ENCODE measurements around the gene TXNDC2.

The TXNDC2 gene

GRCh38 chr18:9914584-9915290, 29.0 kb downstream of the TXNDC2 start:
- peak; percentile 75 for DNase-seq

- DNase-seq: no peak
Measured at GRCh38 chr18:9915291-9916076, 29.7 kb downstream of the TXNDC2 start.

- DNase-seq: peak; percentile 22
Measured at GRCh38 chr18:9916077-9916639, 30.4 kb downstream of the TXNDC2 start.

DNA sequence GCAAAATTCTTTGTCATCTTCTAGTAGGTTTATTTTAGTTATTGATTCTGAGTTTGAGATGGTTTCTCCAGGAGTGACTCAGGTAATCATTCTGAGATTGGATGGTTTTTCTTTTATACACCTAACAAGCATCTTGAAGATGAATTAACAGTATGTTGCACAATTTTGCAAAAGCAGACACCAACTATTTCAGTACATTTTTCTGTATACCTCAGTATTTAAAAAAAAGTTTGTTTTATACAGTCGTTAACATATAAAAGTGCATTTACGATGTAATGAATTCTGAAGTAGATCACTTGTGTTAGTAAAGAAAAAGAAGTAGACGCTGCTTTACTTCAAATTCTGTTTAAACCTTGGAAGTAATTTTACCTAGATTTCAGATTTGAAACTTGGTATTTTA, 31.0 kb downstream of the TXNDC2 start:
- DNase-seq: no peak

- DNase-seq: peak; percentile 42
Measured at GRCh38 chr18:9918016-9918680, 32.4 kb downstream of the TXNDC2 start.

DNA sequence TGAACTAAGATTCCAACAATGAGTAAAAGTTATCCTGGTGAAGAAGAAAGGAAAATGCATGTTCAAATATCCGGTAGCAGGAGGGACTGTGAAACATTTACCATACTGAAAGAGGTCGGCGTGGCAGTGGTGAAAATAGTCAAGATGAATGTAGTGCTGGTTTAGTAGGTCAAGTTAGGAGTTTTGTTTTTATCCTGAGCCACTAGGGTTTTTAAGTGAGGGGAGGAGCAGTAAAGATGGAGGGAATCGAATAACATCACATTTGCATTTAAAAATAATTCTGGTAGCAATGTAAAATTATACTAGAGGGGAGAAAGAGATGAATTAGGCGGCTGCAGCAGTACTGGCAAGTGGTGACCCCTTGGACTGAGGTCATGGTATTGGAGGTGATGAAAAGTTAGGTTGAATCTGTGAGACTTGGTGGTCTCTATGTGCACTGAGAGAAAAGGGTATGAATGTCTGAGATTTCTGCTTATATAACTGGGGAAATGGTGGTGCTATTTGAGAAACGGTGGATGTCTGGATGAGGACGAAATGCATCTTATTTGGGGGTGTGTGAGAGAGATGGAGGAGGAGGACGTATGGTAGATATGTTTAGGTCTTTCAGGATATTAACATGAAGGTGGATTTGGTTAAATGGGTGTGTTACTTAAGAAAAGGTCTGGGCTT, 33.9 kb downstream of the TXNDC2 start:
- no peak for DNase-seq

DNA sequence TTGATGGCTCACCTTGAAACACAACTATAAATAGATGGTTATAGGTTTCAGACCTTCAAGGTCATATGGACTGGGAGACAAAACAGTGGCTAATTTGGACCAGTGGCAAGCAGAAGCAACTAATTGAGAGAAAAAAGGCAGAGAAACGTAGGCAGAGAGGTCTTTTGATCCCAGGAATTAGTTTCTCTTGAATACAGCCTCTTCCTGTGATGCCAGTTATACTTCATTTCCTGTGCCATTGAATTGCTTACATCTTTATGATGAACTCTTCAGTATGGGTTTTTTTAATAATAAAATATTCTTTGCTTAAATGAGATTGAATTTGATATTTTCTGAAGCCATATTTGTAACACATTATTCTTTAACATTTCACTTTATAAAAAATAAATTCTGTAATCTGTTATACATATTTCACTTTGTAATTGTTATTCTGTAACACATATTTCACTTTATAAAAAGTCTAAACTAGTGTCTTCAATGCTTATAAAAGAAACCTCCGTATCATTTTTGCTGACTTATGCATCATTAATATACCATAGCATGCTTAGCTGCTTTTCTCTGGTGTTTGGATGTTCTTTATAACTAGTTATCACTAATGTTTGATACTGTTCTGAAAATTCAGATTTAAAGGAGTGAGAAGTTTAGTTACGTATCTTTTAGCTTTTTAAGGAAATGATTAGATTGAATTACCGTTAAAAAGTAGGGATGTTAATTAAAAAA, 37.0 kb downstream of the TXNDC2 start:
- DNase-seq: no peak

- no peak for DNase-seq
Measured at GRCh38 chr18:9924371-9924943, 38.7 kb downstream of the TXNDC2 start.

- peak; percentile 12 for DNase-seq
Measured at GRCh38 chr18:9925369-9925768, 39.6 kb downstream of the TXNDC2 start.

DNA sequence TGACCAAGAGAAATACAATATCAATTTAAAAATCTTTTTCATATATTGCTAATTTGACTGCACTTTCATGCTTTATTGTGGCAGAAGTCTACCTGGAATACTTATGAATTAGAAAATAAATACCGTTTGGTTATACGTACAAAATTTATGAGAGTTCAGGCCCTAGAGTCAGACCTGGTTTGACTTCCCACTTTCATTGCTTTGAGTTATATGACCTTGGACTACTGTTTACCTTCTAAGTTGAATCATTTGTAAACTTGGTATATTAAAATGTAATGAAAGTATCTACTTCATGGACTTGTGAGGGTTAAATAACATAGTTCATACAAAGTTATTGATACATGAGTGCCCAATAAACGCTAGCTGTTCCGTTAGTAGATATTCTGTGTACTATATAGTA, 40.0 kb downstream of the TXNDC2 start:
- no peak for DNase-seq

DNA sequence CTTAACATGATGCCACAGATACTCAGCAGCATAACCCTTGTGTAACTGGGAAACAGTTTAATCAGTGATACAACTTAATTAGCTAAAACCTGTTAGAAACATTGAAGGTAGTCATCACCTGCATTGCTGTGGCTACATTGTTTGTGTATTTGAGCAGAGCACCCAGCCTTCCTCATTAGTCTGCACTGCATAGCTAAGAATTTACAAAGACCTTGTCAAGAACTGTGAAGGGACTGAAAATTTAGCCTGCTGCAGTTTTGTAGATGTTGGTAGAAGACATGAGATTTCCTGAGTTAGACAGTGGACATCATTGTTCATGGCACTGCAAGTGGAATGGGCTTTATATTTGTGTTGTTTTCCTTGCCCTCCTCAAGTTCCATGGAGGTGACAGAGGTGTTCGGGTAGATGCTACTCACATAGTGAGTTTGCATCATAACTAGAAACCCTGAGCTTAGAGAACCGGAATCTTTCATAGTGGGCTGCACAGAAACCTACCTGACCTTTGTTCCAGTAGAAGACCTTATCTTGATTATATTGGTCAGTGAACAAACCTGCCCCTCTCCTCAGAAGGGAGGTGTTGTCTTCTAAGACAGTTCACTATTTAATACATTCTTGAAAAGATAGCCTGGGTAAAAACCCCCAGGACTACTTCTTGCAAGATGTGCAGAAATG, 40.6 kb downstream of the TXNDC2 start:
- DNase-seq: no peak

GRCh38 chr18:9926977-9927376, 41.2 kb downstream of the TXNDC2 start:
- no peak for DNase-seq

GRCh38 chr18:9927392-9928063, 41.8 kb downstream of the TXNDC2 start:
- DNase-seq: no peak

DNA sequence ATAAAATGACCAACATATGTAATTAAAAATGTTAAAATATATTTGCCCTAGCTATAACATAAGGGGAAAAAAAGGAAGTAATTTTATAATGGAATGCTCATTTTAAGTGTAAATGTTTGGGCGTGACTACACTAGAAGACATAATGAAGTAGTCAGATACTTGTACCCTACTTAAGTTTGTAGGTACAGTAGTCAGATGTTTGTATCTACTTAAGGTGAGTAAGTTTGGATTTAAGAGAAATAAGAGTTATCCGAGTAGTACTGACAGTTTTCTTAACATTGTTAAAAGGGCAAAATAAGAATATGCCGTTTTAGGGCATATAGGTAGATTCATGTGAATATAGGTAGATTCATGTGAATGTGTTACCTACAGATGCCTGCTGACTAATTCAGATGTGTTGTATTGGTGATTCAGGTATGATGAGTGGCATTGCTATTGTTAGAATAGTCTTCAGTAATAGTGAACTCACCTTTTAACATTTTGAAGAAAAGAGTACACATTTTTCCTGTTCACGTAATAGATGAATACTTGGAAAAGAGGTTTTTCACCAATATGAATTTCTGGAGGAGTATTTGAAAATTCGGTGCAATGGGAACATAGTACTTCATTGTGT, 43.0 kb downstream of the TXNDC2 start:
- no peak for DNase-seq

DNA sequence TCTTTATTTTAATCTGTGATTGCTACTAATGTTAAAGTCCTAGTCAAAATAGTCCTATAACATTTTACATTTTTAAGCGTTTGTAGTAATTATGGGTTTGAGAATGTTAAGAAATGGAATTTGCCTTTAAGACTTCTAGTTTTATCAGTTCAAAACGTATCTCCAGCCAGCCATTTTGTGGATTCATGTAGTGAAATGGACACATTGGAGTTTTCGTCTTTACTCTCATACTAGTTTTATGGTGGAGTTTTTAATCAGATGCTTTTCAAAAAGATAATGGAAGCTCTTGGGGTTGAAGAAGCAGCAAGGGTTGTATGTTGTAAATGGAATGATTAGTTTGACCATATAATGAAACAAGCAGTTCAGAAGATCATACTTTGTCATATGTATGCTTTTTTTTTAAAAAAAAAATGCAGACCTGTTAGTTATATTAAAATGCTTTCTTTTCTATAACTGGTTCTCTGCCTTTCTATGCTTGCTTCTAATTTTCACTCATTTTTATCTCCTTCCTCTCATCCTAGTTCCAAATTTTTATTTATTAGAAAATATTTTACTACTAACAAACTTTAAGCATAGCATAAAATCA, 44.6 kb downstream of the TXNDC2 start:
- DNase-seq: no peak

GRCh38 chr18:9931146-9931545, 45.4 kb downstream of the TXNDC2 start:
- DNase-seq: no peak

DNA sequence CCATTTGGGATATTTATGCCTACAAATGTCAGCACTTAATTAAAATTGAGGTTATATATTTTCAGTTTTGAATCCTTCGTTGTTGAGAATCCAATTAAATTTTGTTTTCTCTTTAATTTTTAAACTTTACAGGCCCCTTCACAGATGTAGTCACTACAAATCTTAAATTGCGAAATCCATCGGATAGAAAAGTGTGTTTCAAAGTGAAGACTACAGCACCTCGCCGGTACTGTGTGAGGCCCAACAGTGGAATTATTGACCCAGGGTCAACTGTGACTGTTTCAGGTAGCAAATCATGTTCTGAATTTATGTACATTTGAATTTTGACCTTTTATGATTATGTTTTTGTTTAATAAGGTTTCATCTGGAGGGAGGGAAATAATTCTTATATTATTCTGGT, 45.9 kb downstream of the TXNDC2 start:
- no peak for DNase-seq

DNA sequence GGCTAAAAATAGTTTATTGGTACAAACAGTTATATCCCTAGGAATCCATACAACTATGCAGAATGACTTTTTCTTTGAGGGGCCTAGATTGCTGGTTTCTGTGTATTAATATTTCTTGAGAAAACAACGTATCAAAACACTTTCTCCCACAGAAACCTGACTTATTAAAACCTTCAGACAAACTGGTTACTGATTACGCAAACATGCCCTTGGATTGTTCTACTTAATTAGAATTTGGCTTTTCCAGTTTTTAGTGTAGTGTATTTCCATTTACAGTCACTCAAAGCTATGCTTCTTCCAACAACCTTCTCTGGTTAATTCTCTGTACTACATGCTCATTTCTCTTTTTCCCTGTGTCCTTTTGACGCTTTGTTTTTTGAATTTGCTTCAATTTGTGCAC, 48.1 kb downstream of the TXNDC2 start:
- no peak for DNase-seq

DNA sequence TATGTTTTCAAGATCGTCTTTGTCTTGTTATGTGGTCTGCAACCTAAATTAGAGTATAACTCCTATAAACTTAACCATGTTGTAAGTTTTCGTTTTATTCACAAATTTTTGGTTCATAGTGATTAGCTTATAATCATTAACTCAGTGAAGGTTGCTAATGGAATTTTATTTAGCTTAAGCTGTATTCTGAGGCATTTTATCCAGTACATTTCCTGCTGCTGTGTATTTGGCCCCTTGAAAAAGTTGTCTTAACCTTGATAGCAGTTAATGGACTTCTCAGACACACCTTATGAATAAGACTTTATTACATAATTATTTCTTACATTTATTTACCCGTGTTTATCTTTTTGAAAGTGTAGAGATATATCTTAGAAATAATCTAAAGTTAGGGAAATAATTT, 48.5 kb downstream of the TXNDC2 start:
- DNase-seq: no peak

Measured in HCEC 1CT (cell line).